ENCODE measurements around the gene UBLCP1. TPM values are rescaled to one million over a fixed set of nuclear protein-coding genes. Genes with fewer than 3 reads are reported as not detected.

UBLCP1 gene, protein sequence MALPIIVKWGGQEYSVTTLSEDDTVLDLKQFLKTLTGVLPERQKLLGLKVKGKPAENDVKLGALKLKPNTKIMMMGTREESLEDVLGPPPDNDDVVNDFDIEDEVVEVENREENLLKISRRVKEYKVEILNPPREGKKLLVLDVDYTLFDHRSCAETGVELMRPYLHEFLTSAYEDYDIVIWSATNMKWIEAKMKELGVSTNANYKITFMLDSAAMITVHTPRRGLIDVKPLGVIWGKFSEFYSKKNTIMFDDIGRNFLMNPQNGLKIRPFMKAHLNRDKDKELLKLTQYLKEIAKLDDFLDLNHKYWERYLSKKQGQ
- 50.0 TPM for polyA plus RNA-seq (2013, experiment 1 of 2)
- 52.6 TPM for polyA plus RNA-seq (2013, experiment 2 of 2)

DNA sequence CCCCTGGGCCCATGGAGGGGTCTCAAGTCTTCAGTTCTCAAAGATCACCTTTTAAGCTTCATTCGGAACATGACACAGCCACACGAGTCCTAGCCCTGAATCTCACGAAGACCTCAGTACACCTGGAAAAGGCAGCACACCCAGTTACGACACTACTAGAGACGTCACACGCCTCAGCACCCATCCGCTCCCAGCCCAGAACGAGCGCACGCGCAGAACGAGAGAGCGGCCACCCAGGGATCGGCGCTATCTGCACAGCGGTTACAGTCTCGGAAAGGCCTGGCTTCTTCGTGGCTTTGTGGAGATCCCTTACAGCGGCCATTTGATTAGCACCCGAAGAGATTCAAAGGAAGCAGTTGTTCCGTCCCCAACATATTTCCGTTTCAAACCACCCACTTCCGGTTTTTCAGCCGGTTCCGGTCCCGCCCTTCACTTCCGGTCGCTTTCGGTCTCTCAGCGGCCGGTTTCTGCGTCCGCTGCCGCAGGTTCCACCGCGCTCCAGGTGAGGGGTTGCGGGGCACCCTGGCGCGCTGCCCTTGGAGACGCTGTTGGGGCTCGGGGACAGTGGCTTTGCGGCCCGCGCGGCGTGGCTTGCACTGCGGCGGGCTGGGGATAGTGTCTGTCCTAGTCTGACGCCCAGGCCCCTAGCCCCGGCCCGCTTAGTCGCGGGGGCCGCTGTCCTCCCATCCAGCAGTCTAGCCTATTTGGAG lies at the start of gene UBLCP1:
Gene UBLCP1 (plus strand): TSS at position 432 of the 710 bp plus-strand sequence. CDS start 5,626 bp downstream, outside the sequence.
- Histone ChIP-seq H3K4me1 (ENCODE audit: control insufficient read depth in 2 of 2, insufficient read depth in 1 of 2, low read depth in 1 of 2, low read length in 2 of 2) (peaks cover 6% of the 10 kb centered on the region in 2 donors), H2BK12ac (ENCODE audit: low read length) (no peak within 1 kb of the TSS), H3K23ac (ENCODE audit: low read depth, low read length, poor library complexity) (peak within 1 kb of the TSS; percentile 78), H3K4me2 (ENCODE audit: insufficient read depth, low read length, poor library complexity, severe bottlenecking) (peak within 1 kb of the TSS; percentile 72), H3K18ac (ENCODE audit: low read length) (peak within 1 kb of the TSS; percentile 96), H2BK5ac (ENCODE audit: low read length) (no peak within 1 kb of the TSS), H3K27me3 (ENCODE audit: control insufficient read depth in 3 of 3, insufficient read depth in 3 of 3, low read depth in 1 of 3, low read length in 3 of 3) (no peaks in the 10 kb centered on the region), H3K14ac (ENCODE audit: low read length) (peak within 1 kb of the TSS; percentile 39), H4K91ac (ENCODE audit: low read depth, low read length, poor library complexity) (no peak within 1 kb of the TSS), H2AFZ (ENCODE audit: low read length) (peak within 1 kb of the TSS; percentile 95), H3K79me1 (ENCODE audit: low read depth, low read length) (peaks cover 2% of the 10 kb centered on the region), H3K9ac (ENCODE audit: low read depth, low read length, poor library complexity) (peak within 1 kb of the TSS; percentile 95), H3K36me3 (replicated peaks in 1 of 2; ENCODE audit: control insufficient read depth in 2 of 2, insufficient read depth in 2 of 2, low read length in 2 of 2) (peaks cover under 1 to 2% of the 10 kb centered on the region in 2 donors), H3K27ac (replicated peaks; ENCODE audit: low read length) (peak within 1 kb of the TSS; percentile 62), H2BK120ac (ENCODE audit: low read depth, low read length) (no peak within 1 kb of the TSS), H2AK5ac (ENCODE audit: low read depth, low read length) (no peak within 1 kb of the TSS), H3K4ac (ENCODE audit: low read length) (no peak within 1 kb of the TSS), H3K4me3 (ENCODE audit: low read length in 2 of 2) (peak within 1 kb of the TSS; percentile 88 to 90), H3K9me3 (replicated peaks in 1 of 2; ENCODE audit: control insufficient read depth in 2 of 2, insufficient read depth in 1 of 2, low read depth in 1 of 2, low read length in 2 of 2) (peaks cover 0 to 8% of the 10 kb centered on the region in 2 donors), H4K8ac (ENCODE audit: low read depth, low read length) (no peak within 1 kb of the TSS), H2BK15ac (ENCODE audit: low read length) (no peak within 1 kb of the TSS)
- DNase-seq (ENCODE audit: low spot score): peak; percentile 62
- no CpG with 5 or more reads among the region's 54 CpGs for WGBS, 2 donors (ENCODE audit: extremely low coverage in 2 of 2, insufficient read length in 2 of 2, insufficient replicate concordance in 1 of 2)

DNA sequence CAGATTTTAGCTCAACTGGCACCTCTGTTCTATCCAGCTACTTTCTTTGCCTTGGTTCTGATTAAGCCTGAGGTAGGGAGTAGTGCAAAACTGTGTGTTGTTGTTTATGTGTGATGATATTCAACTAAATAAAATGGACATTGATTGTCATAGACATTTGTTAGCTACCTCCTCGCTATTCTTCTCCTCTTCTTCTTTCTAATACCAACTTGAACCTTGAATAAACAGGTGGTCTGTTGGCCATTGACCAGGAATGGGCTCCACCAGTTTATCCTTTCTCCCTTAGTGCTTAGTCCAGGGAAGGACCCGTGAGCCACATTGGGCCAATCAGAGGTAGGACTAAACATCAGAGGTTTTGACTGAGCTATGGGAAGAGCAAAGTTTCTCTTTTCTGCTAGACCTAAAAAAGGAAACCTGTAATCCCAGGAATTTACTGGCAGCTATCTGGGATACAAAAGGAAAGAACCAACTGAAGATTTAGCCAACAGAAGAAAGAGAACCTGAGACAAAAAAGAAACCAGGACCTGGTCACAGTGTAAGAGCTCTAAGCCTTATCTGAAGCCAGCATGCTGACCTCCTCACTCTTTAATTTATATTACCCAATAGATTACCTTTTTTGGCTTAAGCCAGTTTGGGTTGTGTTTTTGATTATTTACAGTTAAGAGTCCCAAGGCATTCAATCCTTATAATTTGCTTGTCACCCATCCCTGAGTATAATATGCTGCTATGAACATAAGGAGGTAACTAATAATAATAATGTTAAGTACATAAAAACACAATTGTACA lies 48.4 kb upstream of the UBLCP1 start:
- no peak overlapping the region for H3K4me2 ChIP-seq (ENCODE audit: insufficient read depth, low read length, poor library complexity, severe bottlenecking)
- no peak overlapping the region for H2AK5ac ChIP-seq (ENCODE audit: low read depth, low read length)
- no peak overlapping the region for H2BK120ac ChIP-seq (ENCODE audit: low read depth, low read length)
- no peak overlapping the region for H3K4ac ChIP-seq (ENCODE audit: low read length)
- no peaks in the 10 kb centered on the region for H3K79me1 ChIP-seq (ENCODE audit: low read depth, low read length)
- no peak overlapping the region for H3K23ac ChIP-seq (ENCODE audit: low read depth, low read length, poor library complexity)
- no peak overlapping the region for H2AFZ ChIP-seq (ENCODE audit: low read length)
- no peak overlapping the region for H3K14ac ChIP-seq (ENCODE audit: low read length)
- H3K27me3 ChIP-seq (ENCODE audit: control insufficient read depth in 3 of 3, insufficient read depth in 3 of 3, low read depth in 1 of 3, low read length in 3 of 3): no peaks in the 10 kb centered on the region
- H2BK12ac ChIP-seq (ENCODE audit: low read length): no peak overlapping the region
- no peak overlapping the region for H3K27ac ChIP-seq (replicated peaks; ENCODE audit: low read length)
- no peaks in the 10 kb centered on the region for H3K36me3 ChIP-seq (replicated peaks in 1 of 2; ENCODE audit: control insufficient read depth in 2 of 2, insufficient read depth in 2 of 2, low read length in 2 of 2)
- no CpG with 5 or more reads among the region's 2 CpGs for WGBS, 2 donors (ENCODE audit: extremely low coverage in 2 of 2, insufficient read length in 2 of 2, insufficient replicate concordance in 1 of 2)
- no peak overlapping the region for H2BK5ac ChIP-seq (ENCODE audit: low read length)
- peaks cover 3 to 9% of the 10 kb centered on the region in 2 donors for H3K4me1 ChIP-seq (ENCODE audit: control insufficient read depth in 2 of 2, insufficient read depth in 1 of 2, low read depth in 1 of 2, low read length in 2 of 2)
- no peak overlapping the region for H4K8ac ChIP-seq (ENCODE audit: low read depth, low read length)
- H3K9ac ChIP-seq (ENCODE audit: low read depth, low read length, poor library complexity): no peak overlapping the region
- no peak overlapping the region for H4K91ac ChIP-seq (ENCODE audit: low read depth, low read length, poor library complexity)
- H2BK15ac ChIP-seq (ENCODE audit: low read length): no peak overlapping the region
- no peak overlapping the region for H3K18ac ChIP-seq (ENCODE audit: low read length)
- no peak overlapping the region for H3K4me3 ChIP-seq (ENCODE audit: low read length in 2 of 2)
- H3K9me3 ChIP-seq (replicated peaks in 1 of 2; ENCODE audit: control insufficient read depth in 2 of 2, insufficient read depth in 1 of 2, low read depth in 1 of 2, low read length in 2 of 2): no peaks in the 10 kb centered on the region
- DNase-seq (ENCODE audit: low spot score): no peak

DNA sequence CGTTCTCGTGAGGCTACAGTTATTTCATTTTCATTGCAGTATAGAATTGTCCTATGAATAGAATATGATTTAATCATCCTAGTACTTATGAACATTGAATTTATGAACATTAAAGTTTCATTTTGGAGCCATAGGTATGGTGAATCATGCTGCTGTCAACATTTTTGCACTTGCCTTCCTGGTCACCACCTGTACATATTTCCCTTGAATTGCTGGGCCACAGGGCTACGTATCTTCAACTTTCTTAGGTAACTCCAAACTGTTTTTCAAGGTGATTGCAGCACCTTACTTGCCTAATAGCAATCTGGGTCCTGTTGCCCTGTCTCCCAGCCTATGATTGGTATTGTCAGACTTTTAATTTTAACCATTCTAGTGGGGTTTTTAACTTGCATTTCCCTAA lies 47.2 kb upstream of the UBLCP1 start:
- no peak overlapping the region for H3K4me3 ChIP-seq (ENCODE audit: low read length in 2 of 2)
- H3K9me3 ChIP-seq (replicated peaks in 1 of 2; ENCODE audit: control insufficient read depth in 2 of 2, insufficient read depth in 1 of 2, low read depth in 1 of 2, low read length in 2 of 2): no peaks in the 10 kb centered on the region
- no peaks in the 10 kb centered on the region for H3K79me1 ChIP-seq (ENCODE audit: low read depth, low read length)
- H3K18ac ChIP-seq (ENCODE audit: low read length): no peak overlapping the region
- no peak overlapping the region for H3K4me2 ChIP-seq (ENCODE audit: insufficient read depth, low read length, poor library complexity, severe bottlenecking)
- no peak overlapping the region for H4K8ac ChIP-seq (ENCODE audit: low read depth, low read length)
- no peaks in the 10 kb centered on the region for H3K27me3 ChIP-seq (ENCODE audit: control insufficient read depth in 3 of 3, insufficient read depth in 3 of 3, low read depth in 1 of 3, low read length in 3 of 3)
- H3K4me1 ChIP-seq (ENCODE audit: control insufficient read depth in 2 of 2, insufficient read depth in 1 of 2, low read depth in 1 of 2, low read length in 2 of 2): peaks cover 0 to 5% of the 10 kb centered on the region in 2 donors
- no peak overlapping the region for H3K9ac ChIP-seq (ENCODE audit: low read depth, low read length, poor library complexity)
- H3K23ac ChIP-seq (ENCODE audit: low read depth, low read length, poor library complexity): no peak overlapping the region
- H3K4ac ChIP-seq (ENCODE audit: low read length): no peak overlapping the region
- WGBS, 2 donors (ENCODE audit: extremely low coverage in 2 of 2, insufficient read length in 2 of 2, insufficient replicate concordance in 1 of 2): no CpG with 5 or more reads among the region's 3 CpGs
- H2BK15ac ChIP-seq (ENCODE audit: low read length): no peak overlapping the region
- H2AK5ac ChIP-seq (ENCODE audit: low read depth, low read length): no peak overlapping the region
- no peak overlapping the region for H3K14ac ChIP-seq (ENCODE audit: low read length)
- no peak overlapping the region for H2BK120ac ChIP-seq (ENCODE audit: low read depth, low read length)
- no peak overlapping the region for H4K91ac ChIP-seq (ENCODE audit: low read depth, low read length, poor library complexity)
- H2BK5ac ChIP-seq (ENCODE audit: low read length): no peak overlapping the region
- no peak overlapping the region for H2AFZ ChIP-seq (ENCODE audit: low read length)
- no peak overlapping the region for H2BK12ac ChIP-seq (ENCODE audit: low read length)
- no peak overlapping the region for H3K27ac ChIP-seq (replicated peaks; ENCODE audit: low read length)
- no peaks in the 10 kb centered on the region for H3K36me3 ChIP-seq (replicated peaks in 1 of 2; ENCODE audit: control insufficient read depth in 2 of 2, insufficient read depth in 2 of 2, low read length in 2 of 2)
- no peak for DNase-seq (ENCODE audit: low spot score)

Measured in neuronal stem cell (in vitro differentiated cells).